K562 (cell line): ENCODE measurements around the gene STK24. TPM values are rescaled to one million over a fixed set of nuclear protein-coding genes. Genes with fewer than 3 reads are reported as not detected.

Experiments used
- ATAC-seq: fragments of 200-7000 bp; cut with Tn5 transposase; 3 replicates; pipeline ENCODE4 v1.9.1; 2020; ENCODE audit warnings: moderate library complexity
- BruUV-seq: library from RNA; stranded (reverse); fragments of 400-500 nt; replicated peaks from 2 replicates; lab custom pipeline; 2021; lab: Mats Ljungman, UMichigan
- CTCF ChIA-PET: fragments of 300-600 bp; formaldehyde crosslinking; extraction: SDS; loops from one replicate; lab custom pipeline; 2021; ENCODE audit warnings: low intra/inter-chr PET ratio; lab: Yijun Ruan, JAX
- POLR2A ChIA-PET: fragments of 300-600, 350-650 bp; sonication (Branson Sonifier 250); formaldehyde crosslinking; extraction: SDS; loops from one replicate; lab custom pipeline; 2021; ENCODE audit warnings: antibody characterized with exemption, inconsistent platforms; lab: Yijun Ruan, JAX
- DNase-seq, 4 experiments: peaks; one replicate each; pipeline versions ENCODE4 v3.0.0 to v3.0.0-alpha.2; 2011 to 2018; ENCODE audit warnings: low spot score in 3 of 4, mixed read lengths in 3 of 4; ENCODE audit errors: extremely low read depth in 1 of 4
- FAIRE-seq: peaks from 2 replicates; lab custom pipeline; 2011; peaks lifted over from hg19 to GRCh38; lab: Jason Lieb, UNC
- H2AFZ ChIP-seq: 2 replicates; pipeline ENCODE4 v1.6.0; 2011; ENCODE audit warnings: low read depth, low read length, control low read depth, inconsistent platforms
- H3K27ac ChIP-seq: fragments of 200-600 bp; 3 replicates; pipeline ENCODE4 v1.8.0; 2011; ENCODE audit warnings: low read depth, mild to moderate bottlenecking, control low read depth, inconsistent platforms, low read length, moderate library complexity, mixed read lengths; ENCODE audit errors: extremely low read depth
- H3K27me3 ChIP-seq, 2 experiments: fragments of 300-600 bp in 1 of 2; 2 replicates in 1 of 2; 3 replicates in 1 of 2; pipeline versions ENCODE4 v1.6.0 to v1.8.0; 2011; ENCODE audit warnings: inconsistent platforms in 2 of 2, low read length in 2 of 2, mild to moderate bottlenecking in 1 of 2, mixed read lengths in 1 of 2, moderate library complexity in 1 of 2; ENCODE audit not compliant: control insufficient read depth in 2 of 2, insufficient read depth in 2 of 2
- H3K36me3 ChIP-seq: fragments of 300-600 bp; 3 replicates; pipeline ENCODE4 v1.8.0; 2011; ENCODE audit warnings: mild to moderate bottlenecking, low read length, inconsistent platforms; ENCODE audit not compliant: control insufficient read depth, insufficient read depth
- H3K4me1 ChIP-seq, 2 experiments: fragments of 200-600 bp in 1 of 2; replicated peaks in 1 of 2; 2 replicates in 1 of 2; 3 replicates in 1 of 2; pipeline versions ENCODE4 v1.5.1 to v1.8.0; 2011; ENCODE audit warnings: inconsistent platforms in 2 of 2, low read length in 2 of 2, mild to moderate bottlenecking in 1 of 2, mixed read lengths in 1 of 2, moderate library complexity in 1 of 2; ENCODE audit not compliant: control insufficient read depth in 2 of 2, insufficient read depth in 2 of 2
- H3K4me2 ChIP-seq: 2 replicates; pipeline ENCODE4 v1.6.1; 2011; ENCODE audit warnings: low read length, control low read depth, inconsistent platforms, mixed read lengths; ENCODE audit not compliant: insufficient read depth
- H3K4me3 ChIP-seq: fragments of 200-600 bp; sonication (generic), shearing (Covaris generic); 2 replicates; pipeline ENCODE4 v1.5.1; 2016; ENCODE audit warnings: control low read depth, inconsistent platforms
- H3K79me2 ChIP-seq: fragments of 200-600 bp; 3 replicates; pipeline ENCODE4 v1.8.0; 2011; ENCODE audit warnings: low read length, inconsistent platforms; ENCODE audit not compliant: control insufficient read depth, insufficient read depth
- H3K9ac ChIP-seq, 2 experiments: 2 replicates each; pipeline versions ENCODE4 v1.6.0 to v1.6.1; 2011; ENCODE audit warnings: low read depth in 2 of 2, low read length in 2 of 2, control low read depth in 1 of 2, inconsistent platforms in 1 of 2, mild to moderate bottlenecking in 1 of 2, mixed read lengths in 1 of 2; ENCODE audit not compliant: insufficient read depth in 1 of 2
- H3K9me1 ChIP-seq: one replicate; pipeline ENCODE4 v1.6.0; 2011; ENCODE audit warnings: inconsistent platforms, mild to moderate bottlenecking, low read length, moderate library complexity; ENCODE audit not compliant: control insufficient read depth, insufficient read depth
- H3K9me3 ChIP-seq: replicated peaks from 2 replicates; pipeline ENCODE4 v1.5.1; 2011; ENCODE audit warnings: low read depth, low read length, inconsistent platforms; ENCODE audit not compliant: control insufficient read depth, insufficient read depth
- H4K20me1 ChIP-seq: replicated peaks from 2 replicates; pipeline ENCODE4 v1.6.1; 2011; ENCODE audit warnings: low read length, inconsistent platforms, mixed read lengths; ENCODE audit not compliant: control insufficient read depth, insufficient read depth
- CBX3 ChIP-seq, 2 experiments: IDR thresholded peaks; 1 replicate in 1 of 2; 2 replicates in 1 of 2; pipeline ENCODE4 v1.6.1; 2012; ENCODE audit warnings: inconsistent platforms in 2 of 2, low read length in 2 of 2, borderline replicate concordance in 1 of 2, control low read depth in 1 of 2
- EHMT2 ChIP-seq: fragments of 450-650 bp; IDR thresholded peaks from 2 replicates; pipeline ENCODE4 v1.6.1; 2018; ENCODE audit warnings: antibody characterized with exemption
- HMBOX1 ChIP-seq: sonication (generic); IDR thresholded peaks from 2 replicates; pipeline ENCODE4 v1.6.1; 2016
- RCOR1 ChIP-seq, 2 experiments: IDR thresholded peaks; 2 replicates each; pipeline ENCODE4 v1.6.1; 2012; ENCODE audit warnings: low read depth in 2 of 2, low read length in 2 of 2, borderline replicate concordance in 1 of 2, improper control_type of control experiment in 1 of 2
- SPI1 ChIP-seq: IDR thresholded peaks from 2 replicates; pipeline ENCODE4 v1.6.1; 2011; ENCODE audit warnings: low read depth, low read length, control low read depth, borderline replicate concordance
- ZNF239 ChIP-seq: fragments of 250-450 bp; sonication (Bioruptor Pico); IDR thresholded peaks from 2 replicates; pipeline ENCODE4 v1.4.0; 2020; ENCODE audit warnings: mild to moderate bottlenecking
- ZNF583 ChIP-seq: fragments of 250-450 bp; sonication (Bioruptor Pico); IDR thresholded peaks from 2 replicates; pipeline ENCODE4 v1.4.0; 2020
- WGBS: fragments of 100-300 bp; shearing (Covaris generic); methylation state at CpG from one replicate; pipeline ENCODE4 v1.1.6; 2016; ENCODE audit warnings: low coverage, mixed read lengths; ENCODE audit not compliant: insufficient coverage; ENCODE audit errors: missing lambda C conversion rate; 5-methylcytosine and 5-hydroxymethylcytosine counted together
- in situ Hi-C: fragments of 300-500 bp; cut with MboI; formaldehyde crosslinking; loops from 4 replicates; pipeline ENCODE4 v1.15.0; 2018; ENCODE audit warnings: inconsistent platforms, mixed read lengths
- intact Hi-C: fragments of 100-400 bp; cut with micrococcal nuclease; formaldehyde crosslinking; loops from 2 replicates; pipeline ENCODE4 v1.14.2; 2022
- polyA plus RNA-seq, 8 experiments: library from polyadenylated mRNA; depleted of rRNA in 4 of 8; stranded (reverse) in 5 of 8; unstranded in 3 of 8; fragments of >200 nt; fragmentation: Nextera tagmentation in 2 of 8; fragmentation: Illumina TruSeq in 1 of 8; extraction: Ambion mirVana in 2 of 8; extraction: Trizol in 1 of 8; gene quantifications; 2 replicates each; pipeline versions ENCODE4 v1.2.1 to v1.2.3, GENCODE V29; 2011 to 2014; ENCODE audit warnings: inconsistent platforms in 1 of 8, missing spikeins in 1 of 8
- total RNA-seq, 7 experiments: library from RNA; depleted of rRNA in 6 of 7; stranded (reverse); fragments of >200 nt in 6 of 7; fragmentation: Illumina TruSeq in 2 of 7; extraction: Trizol in 2 of 7; gene quantifications; 2 replicates each; pipeline versions ENCODE4 v1.2.1 to v1.2.3, GENCODE V29; 2011 to 2021; ENCODE audit warnings: low replicate concordance in 1 of 7

Gene STK24
- total and polyA plus RNA-seq, 9 of the 15 experiments (the other 6 are each of a cell fraction or from before 2014, with no cell fraction given) = 3.8 to 78.4 (median 28.2) TPM

- H3K4me2 ChIP-seq = no peak overlapping the region
- POLR2A ChIA-PET = no interaction called here
- intact Hi-C loops = no loop called here
These were observed 89.4 kb downstream of the STK24 start for GRCh38 chr13:98487522-98487921.

GRCh38 chr13:98487016-98487415 is 89.9 kb downstream of the STK24 start:
- no peak overlapping the region for H2AFZ ChIP-seq
- peaks cover 24 to 31% of the 10 kb centered on the region in 2 experiments; a peak in 4 of 5 replicates for H3K4me1 ChIP-seq
- H3K4me2 ChIP-seq = no peak overlapping the region
- in situ Hi-C loops = no loop called here
- TF ChIP-seq CBX3 (IDR thresholded peaks at IDR 0.05; ENCODE audit: borderline replicate concordance in 1 of 2, low read length in 2 of 2) (no peak), RCOR1 (IDR thresholded peaks at IDR 0.05; ENCODE audit: borderline replicate concordance in 1 of 2, low read depth in 2 of 2, low read length in 2 of 2) (no peak), HMBOX1 (no peak), EHMT2 (no peak), ZNF239 (no peak)
- H3K9ac ChIP-seq = no peak overlapping the region
- H3K36me3 ChIP-seq = no peaks in the 10 kb centered on the region
- no peaks in the 10 kb centered on the region for H3K9me3 ChIP-seq
- ChIA-PET POLR2A (no interaction called here), CTCF (no interaction called here)
- FAIRE-seq (no peak), ATAC-seq (no peak), DNase-seq (no peak)
- no peak overlapping the region for H3K4me3 ChIP-seq
- H4K20me1 ChIP-seq = peaks cover 29% of the 10 kb centered on the region
- BruUV-seq = no TSS peak
- H3K27me3 ChIP-seq = no peaks in the 10 kb centered on the region
- H3K27ac ChIP-seq = no peak overlapping the region
- H3K79me2 ChIP-seq = peaks cover 85% of the 10 kb centered on the region
- intact Hi-C loops = no loop called here
- WGBS = 75% methylated on average over 5 of the region's 5 CpGs
- peaks cover 16% of the 10 kb centered on the region for H3K9me1 ChIP-seq

More at GRCh38 chr13:98487522-98487921, 89.4 kb downstream of the STK24 start:
- H3K9me1 ChIP-seq = peaks cover 16% of the 10 kb centered on the region
- H3K36me3 ChIP-seq = no peaks in the 10 kb centered on the region
- no peak for DNase-seq
- WGBS = 60% methylated on average over 5 of the region's 5 CpGs
- H4K20me1 ChIP-seq = peaks cover 29% of the 10 kb centered on the region
- peaks cover 24 to 28% of the 10 kb centered on the region in 2 experiments; a peak in 4 of 5 replicates for H3K4me1 ChIP-seq
- peaks cover 87% of the 10 kb centered on the region for H3K79me2 ChIP-seq
- CTCF ChIA-PET = no interaction called here
- H3K27ac ChIP-seq = no peak overlapping the region
- FAIRE-seq = no peak
- no peaks in the 10 kb centered on the region for H3K27me3 ChIP-seq
- TF ChIP-seq SPI1 = peak; percentile 88
- no peak for TF ChIP-seq ZNF583 (CRISPR knock-in tag)
- no peak for ATAC-seq
- in situ Hi-C loops = no loop called here
- no peak overlapping the region for H2AFZ ChIP-seq
- no peaks in the 10 kb centered on the region for H3K9me3 ChIP-seq
- H3K4me3 ChIP-seq = no peak overlapping the region
- H3K9ac ChIP-seq = no peak overlapping the region
- no TSS peak for BruUV-seq
